BLaER1 treated with 17β-estradiol and CSF1 and Interleukin-3, amounts not matched to agents 10 nM and 100 nM (cell line): ENCODE data around the gene RNF224.

Source experiments
- H3K27ac ChIP-seq, 11 experiments: shearing (Covaris generic); formaldehyde crosslinking; 2 replicates each; pipeline ENCODE4 v1.8.1; 2022
- H3K27me3 ChIP-seq, 11 experiments: shearing (Covaris generic); formaldehyde crosslinking; 2 replicates each; pipeline ENCODE4 v1.8.1; 2022
- H3K36me3 ChIP-seq, 11 experiments: shearing (Covaris generic); formaldehyde crosslinking; 2 replicates each; pipeline ENCODE4 v1.8.1; 2022
- H3K4me1 ChIP-seq, 10 experiments: shearing (Covaris generic); formaldehyde crosslinking; 2 replicates each; pipeline ENCODE4 v1.8.1; 2022
- H3K4me2 ChIP-seq, 11 experiments: shearing (Covaris generic); formaldehyde crosslinking; 2 replicates each; pipeline ENCODE4 v1.8.1; 2022
- H3K4me3 ChIP-seq, 10 experiments: shearing (Covaris generic); formaldehyde crosslinking; 2 replicates each; pipeline ENCODE4 v1.8.1; 2022
- H3K9ac ChIP-seq, 11 experiments: shearing (Covaris generic); formaldehyde crosslinking; 2 replicates each; pipeline ENCODE4 v1.8.1; 2022
- H3K9me3 ChIP-seq, 11 experiments: shearing (Covaris generic); formaldehyde crosslinking; replicated peaks in 1 of 11; 2 replicates each; pipeline ENCODE4 v1.8.1; 2022
- H4K20me1 ChIP-seq, 11 experiments: shearing (Covaris generic); formaldehyde crosslinking; 2 replicates each; pipeline ENCODE4 v1.8.1; 2022
- Cebpa-rat ChIP-seq, 11 experiments: shearing (Covaris generic); IDR thresholded peaks; 2 replicates each; pipeline ENCODE4 v1.8.1; 2022

RNF224 gene

GRCh38 chr9:137201205-137201868 is 26.0 kb upstream of the RNF224 start:
- H3K27ac ChIP-seq: peak overlapping the region; percentile 52 to 92 (median 76); a peak in 21 of 22 replicates
- peaks cover 69 to 80% (median 77%) of the 10 kb centered on the region in 10 experiments for H3K4me1 ChIP-seq
- peaks cover 14 to 81% (median 45%) of the 10 kb centered on the region in 11 experiments; a peak in 21 of 22 replicates for H4K20me1 ChIP-seq
- no peak for TF ChIP-seq Cebpa-rat (IDR thresholded peaks at IDR 0.05)
- H3K4me3 ChIP-seq: peak overlapping the region; percentile 79 to 89 (median 86)
- 0 out of 22 replicates have a peak, but pooled peaks cover 0 to 8% (median 0%) of the 10 kb centered on the region in 11 experiments for H3K36me3 ChIP-seq
- peak overlapping the region; percentile 76 to 97 (median 85) for H3K9ac ChIP-seq
- H3K4me2 ChIP-seq: peak overlapping the region; percentile 89 to 100 (median 99)
- no peaks in the 10 kb centered on the region for H3K9me3 ChIP-seq
- H3K27me3 ChIP-seq: no peaks in the 10 kb centered on the region

GRCh38 chr9:137202966-137203365 is 24.3 kb upstream of the RNF224 start:
- peaks cover 0 to 15% (median 8%) of the 10 kb centered on the region in 11 experiments; a peak in 6 of 22 replicates for H3K36me3 ChIP-seq
- no peak for TF ChIP-seq Cebpa-rat (IDR thresholded peaks at IDR 0.05)
- peaks cover 72 to 78% (median 75%) of the 10 kb centered on the region in 10 experiments for H3K4me1 ChIP-seq
- H3K9ac ChIP-seq: peak overlapping the region; percentile 84 to 97 (median 92); a peak in 18 of 22 replicates
- peak overlapping the region in 9 of 10 experiments; percentile 4 to 100 (median 40); a peak in 9 of 20 replicates for H3K4me3 ChIP-seq
- H3K27ac ChIP-seq: peak overlapping the region in 10 of 11 experiments; percentile 14 to 92 (median 40); a peak in 18 of 22 replicates
- H4K20me1 ChIP-seq: peaks cover 8 to 71% (median 29%) of the 10 kb centered on the region in 11 experiments; a peak in 21 of 22 replicates
- no peaks in the 10 kb centered on the region for H3K27me3 ChIP-seq
- no peaks in the 10 kb centered on the region for H3K9me3 ChIP-seq
- H3K4me2 ChIP-seq: peak overlapping the region; percentile 89 to 100 (median 99)

GRCh38 chr9:137204731-137205125 is 22.6 kb upstream of the RNF224 start:
- H3K9ac ChIP-seq: peak overlapping the region; percentile 84 to 97 (median 92)
- peak overlapping the region; percentile 89 to 100 (median 99) for H3K4me2 ChIP-seq
- TF ChIP-seq Cebpa-rat (IDR thresholded peaks at IDR 0.05): no peak
- H3K4me1 ChIP-seq: peaks cover 54 to 66% (median 59%) of the 10 kb centered on the region in 10 experiments
- H3K4me3 ChIP-seq: peak overlapping the region; percentile 77 to 100 (median 92)
- peak overlapping the region in 10 of 11 experiments; percentile 76 to 92 (median 87); a peak in 20 of 22 replicates for H3K27ac ChIP-seq
- H3K9me3 ChIP-seq: no peaks in the 10 kb centered on the region
- H4K20me1 ChIP-seq: peaks cover 0 to 53% (median 21%) of the 10 kb centered on the region in 11 experiments; a peak in 12 of 22 replicates
- H3K36me3 ChIP-seq: peaks cover 5 to 28% (median 19%) of the 10 kb centered on the region in 11 experiments; a peak in 14 of 22 replicates
- no peaks in the 10 kb centered on the region for H3K27me3 ChIP-seq

- H3K36me3 ChIP-seq: peaks cover 10 to 35% (median 23%) of the 10 kb centered on the region in 11 experiments; a peak in 16 of 22 replicates
- H3K9me3 ChIP-seq: no peaks in the 10 kb centered on the region
- H3K4me3 ChIP-seq: peak within 1 kb of the TSS; percentile 77 to 100 (median 92)
- H3K4me2 ChIP-seq: peak within 1 kb of the TSS; percentile 89 to 100 (median 99)
- peak within 1 kb of the TSS; percentile 72 to 92 (median 85); a peak in 21 of 22 replicates for H3K27ac ChIP-seq
- peak within 1 kb of the TSS; percentile 84 to 97 (median 92) for H3K9ac ChIP-seq
- H3K4me1 ChIP-seq: peaks cover 54 to 69% (median 60%) of the 10 kb centered on the region in 10 experiments
- H3K27me3 ChIP-seq: no peaks in the 10 kb centered on the region
- TF ChIP-seq Cebpa-rat (IDR thresholded peaks at IDR 0.05): no peak
- H4K20me1 ChIP-seq: peaks cover 0 to 52% (median 19%) of the 10 kb centered on the region in 11 experiments; a peak in 10 of 22 replicates
Measured at GRCh38 chr9:137205126-137206069, 21.9 kb upstream of the RNF224 start, which contains the start of the genes NDOR1 and TMEM203. NDOR1 (plus strand) TSS chr9:137205700; CDS start chr9:137205778, 78 bp downstream. TMEM203 (minus strand) TSS chr9:137205648; CDS start chr9:137205414, 234 bp downstream.

- Histone ChIP-seq H3K36me3 (peaks cover 10 to 46% (median 27%) of the 10 kb centered on the region in 11 experiments; a peak in 16 of 22 replicates), H3K4me1 (peaks cover 48 to 67% (median 57%) of the 10 kb centered on the region in 10 experiments), H4K20me1 (peaks cover 0 to 48% (median 19%) of the 10 kb centered on the region in 11 experiments; a peak in 12 of 22 replicates), H3K27me3 (no peaks in the 10 kb centered on the region), H3K9ac (peak overlapping the region; percentile 84 to 97 (median 92); a peak in 21 of 22 replicates), H3K4me2 (peak overlapping the region; percentile 89 to 100 (median 99)), H3K9me3 (no peaks in the 10 kb centered on the region), H3K27ac (peak overlapping the region in 8 of 11 experiments; percentile 76 to 92 (median 90); a peak in 11 of 22 replicates), H3K4me3 (peak overlapping the region; percentile 77 to 100 (median 92))
- no peak for TF ChIP-seq Cebpa-rat (IDR thresholded peaks at IDR 0.05)
Measured at GRCh38 chr9:137206602-137207001, 20.7 kb upstream of the RNF224 start.

GRCh38 chr9:137211532-137211931 is 15.8 kb upstream of the RNF224 start:
- peak overlapping the region in 2 of 11 experiments; percentile 13 to 30; a peak in 3 of 22 replicates for H3K9ac ChIP-seq
- no peak for TF ChIP-seq Cebpa-rat (IDR thresholded peaks at IDR 0.05)
- H4K20me1 ChIP-seq: peaks cover 0 to 69% (median 13%) of the 10 kb centered on the region in 11 experiments; a peak in 10 of 22 replicates
- H3K9me3 ChIP-seq: no peaks in the 10 kb centered on the region
- H3K4me1 ChIP-seq: peaks cover 20 to 32% (median 23%) of the 10 kb centered on the region in 10 experiments
- H3K27me3 ChIP-seq: no peaks in the 10 kb centered on the region
- no peak overlapping the region for H3K27ac ChIP-seq
- H3K36me3 ChIP-seq: peaks cover 38 to 96% (median 60%) of the 10 kb centered on the region in 11 experiments; a peak in 21 of 22 replicates
- no peak overlapping the region for H3K4me2 ChIP-seq
- no peak overlapping the region for H3K4me3 ChIP-seq

- Histone ChIP-seq H3K4me1 (peaks cover 20 to 32% (median 23%) of the 10 kb centered on the region in 10 experiments), H3K36me3 (peaks cover 32 to 92% (median 56%) of the 10 kb centered on the region in 11 experiments; a peak in 21 of 22 replicates), H3K9ac (peak overlapping the region in 2 of 11 experiments; percentile 30 to 50; a peak in 2 of 22 replicates), H3K9me3 (no peaks in the 10 kb centered on the region), H3K4me3 (no peak overlapping the region), H4K20me1 (peaks cover 0 to 79% (median 15%) of the 10 kb centered on the region in 11 experiments; a peak in 13 of 22 replicates), H3K27ac (no peak overlapping the region), H3K4me2 (no peak overlapping the region), H3K27me3 (no peaks in the 10 kb centered on the region)
- no peak for TF ChIP-seq Cebpa-rat (IDR thresholded peaks at IDR 0.05)
Measured at GRCh38 chr9:137212520-137212919, 14.8 kb upstream of the RNF224 start.
